ENCODE results near the gene PIK3IP1.
"Not testable (repeated sequence)": the region's sequence is repeated elsewhere in the genome, so short reads cannot be mapped to it uniquely, and the experiment has no call there.

Gene PIK3IP1

GRCh38 chr22:31292236-31292989 lies at the start of gene PIK3IP1:
PIK3IP1 (minus strand) TSS chr22:31292488; CDS start chr22:31292344, 144 bp downstream.
- DNase-seq (ENCODE audit: low read depth, low spot score), result peak; percentile 67

GRCh38 chr22:31341386-31342088 lies 49.2 kb upstream of the PIK3IP1 start:
- DNase-seq (ENCODE audit: low read depth, low spot score), result no peak

GRCh38 chr22:31340765-31341247 lies 48.5 kb upstream of the PIK3IP1 start:
- DNase-seq (ENCODE audit: low read depth, low spot score), result no peak

GRCh38 chr22:31340360-31340759 lies 48.1 kb upstream of the PIK3IP1 start:
- no peak for DNase-seq (ENCODE audit: low read depth, low spot score)

- no peak for DNase-seq (ENCODE audit: low read depth, low spot score)
Observed at GRCh38 chr22:31339148-31339832, 47.0 kb upstream of the PIK3IP1 start.

- DNase-seq (ENCODE audit: low read depth, low spot score), result no peak
Observed at GRCh38 chr22:31337178-31337577, 44.9 kb upstream of the PIK3IP1 start.

GRCh38 chr22:31334329-31334728 lies 42.0 kb upstream of the PIK3IP1 start:
- DNase-seq (ENCODE audit: low read depth, low spot score), result no peak

- DNase-seq (ENCODE audit: low read depth, low spot score), result no peak
Observed at GRCh38 chr22:31333641-31334040, 41.4 kb upstream of the PIK3IP1 start.

GRCh38 chr22:31332886-31333285 lies 40.6 kb upstream of the PIK3IP1 start:
- no peak for DNase-seq (ENCODE audit: low read depth, low spot score)

GRCh38 chr22:31332010-31332409 lies 39.7 kb upstream of the PIK3IP1 start:
- DNase-seq (ENCODE audit: low read depth, low spot score), result no peak

GRCh38 chr22:31329453-31330215 lies 37.3 kb upstream of the PIK3IP1 start:
- no peak for DNase-seq (ENCODE audit: low read depth, low spot score)

- DNase-seq (ENCODE audit: low read depth, low spot score), result no peak
Observed at GRCh38 chr22:31329029-31329428, 36.7 kb upstream of the PIK3IP1 start.

- DNase-seq (ENCODE audit: low read depth, low spot score), result no peak
Observed at GRCh38 chr22:31328544-31328960, 36.3 kb upstream of the PIK3IP1 start.

- no peak for DNase-seq (ENCODE audit: low read depth, low spot score)
Observed at GRCh38 chr22:31327806-31328543, 35.7 kb upstream of the PIK3IP1 start.

GRCh38 chr22:31326877-31327276 lies 34.6 kb upstream of the PIK3IP1 start:
- DNase-seq (ENCODE audit: low read depth, low spot score), result no peak

GRCh38 chr22:31323578-31324550 lies 31.6 kb upstream of the PIK3IP1 start:
- no peak for DNase-seq (ENCODE audit: low read depth, low spot score)

GRCh38 chr22:31321421-31321820 lies 29.1 kb upstream of the PIK3IP1 start:
- no peak for DNase-seq (ENCODE audit: low read depth, low spot score)

GRCh38 chr22:31314220-31314619 lies 21.9 kb upstream of the PIK3IP1 start:
- DNase-seq (ENCODE audit: low read depth, low spot score), result not testable (repeated sequence)

GRCh38 chr22:31313366-31314147 lies 21.3 kb upstream of the PIK3IP1 start:
- DNase-seq (ENCODE audit: low read depth, low spot score), result no peak

Measured in smooth muscle cell of the brain vasculature (primary cell).